Measurements from ENCODE around the gene HMCN2.

Gene HMCN2

DNA sequence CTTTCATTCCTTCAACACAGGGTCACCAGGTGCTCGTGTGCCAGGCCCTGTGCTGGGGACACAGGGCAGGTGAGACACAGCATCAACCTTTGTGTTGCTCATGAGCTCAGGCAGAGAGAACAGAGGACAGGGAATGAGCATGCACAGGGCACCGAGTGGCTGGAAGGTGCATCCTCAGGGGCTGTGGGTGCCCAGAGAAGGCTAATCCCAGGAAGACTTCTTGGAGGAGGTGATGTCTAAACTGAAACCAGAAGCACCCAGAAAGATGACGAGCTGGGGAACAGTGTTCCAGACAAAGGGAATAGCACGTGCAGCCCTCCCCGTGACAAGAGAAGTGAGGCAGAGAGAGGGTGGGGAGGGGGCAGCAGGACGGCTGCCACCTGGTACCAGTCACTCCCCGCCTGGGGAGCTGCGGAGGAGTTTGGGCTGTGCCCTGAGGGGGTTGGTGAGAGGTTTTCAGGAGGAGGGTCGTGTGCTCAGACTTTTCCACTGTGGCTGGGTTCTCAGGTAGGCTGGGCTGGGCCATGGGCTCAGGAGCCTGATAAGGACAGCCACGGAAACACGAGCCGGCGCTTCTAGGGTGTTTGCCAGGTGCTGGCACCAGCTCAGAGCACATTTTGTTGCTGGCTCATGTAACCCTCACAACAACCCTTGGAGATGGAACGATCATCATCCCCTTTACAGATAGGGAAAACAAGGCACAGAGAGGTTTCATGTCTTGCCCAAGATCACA lies 46.0 kb downstream of the HMCN2 start:
- DNase-seq, result no peak

DNA sequence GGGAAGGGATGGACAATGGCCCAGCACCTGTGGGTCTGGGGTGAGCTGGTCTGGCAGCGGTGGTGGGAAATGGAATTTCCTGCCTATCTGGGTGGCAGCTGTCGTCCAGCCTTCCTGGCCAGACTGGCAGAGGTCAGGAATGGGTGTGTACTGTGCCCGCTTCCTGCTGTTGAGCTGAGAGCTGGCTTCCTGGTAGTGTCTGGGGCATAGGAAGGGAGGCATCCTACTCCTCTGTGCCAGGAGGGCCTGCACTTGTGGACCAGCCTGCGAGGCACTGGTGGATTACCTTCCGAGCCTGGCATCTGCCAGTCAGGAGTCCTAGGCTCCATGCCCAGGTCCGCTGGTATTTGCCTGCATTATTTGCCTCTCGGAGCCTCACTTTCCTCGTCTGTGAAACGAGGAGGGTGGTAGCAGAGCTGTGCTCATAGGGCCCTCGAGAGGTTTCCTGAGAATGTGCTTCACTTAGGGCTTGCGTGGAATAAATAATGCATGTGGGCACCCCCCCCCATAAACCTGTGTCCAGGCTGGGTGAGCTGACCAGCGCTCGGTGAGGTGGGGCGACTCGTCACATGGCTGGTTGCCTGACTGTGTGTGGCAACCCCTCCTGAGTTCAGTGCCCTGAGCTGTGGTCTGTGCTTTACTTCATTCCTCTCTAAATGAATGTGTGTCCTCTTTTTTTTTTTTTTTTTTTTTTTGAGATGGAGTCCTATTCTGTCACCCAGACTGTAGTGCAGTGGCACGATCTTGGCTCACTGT lies 47.7 kb downstream of the HMCN2 start:
- DNase-seq, result no peak

DNA sequence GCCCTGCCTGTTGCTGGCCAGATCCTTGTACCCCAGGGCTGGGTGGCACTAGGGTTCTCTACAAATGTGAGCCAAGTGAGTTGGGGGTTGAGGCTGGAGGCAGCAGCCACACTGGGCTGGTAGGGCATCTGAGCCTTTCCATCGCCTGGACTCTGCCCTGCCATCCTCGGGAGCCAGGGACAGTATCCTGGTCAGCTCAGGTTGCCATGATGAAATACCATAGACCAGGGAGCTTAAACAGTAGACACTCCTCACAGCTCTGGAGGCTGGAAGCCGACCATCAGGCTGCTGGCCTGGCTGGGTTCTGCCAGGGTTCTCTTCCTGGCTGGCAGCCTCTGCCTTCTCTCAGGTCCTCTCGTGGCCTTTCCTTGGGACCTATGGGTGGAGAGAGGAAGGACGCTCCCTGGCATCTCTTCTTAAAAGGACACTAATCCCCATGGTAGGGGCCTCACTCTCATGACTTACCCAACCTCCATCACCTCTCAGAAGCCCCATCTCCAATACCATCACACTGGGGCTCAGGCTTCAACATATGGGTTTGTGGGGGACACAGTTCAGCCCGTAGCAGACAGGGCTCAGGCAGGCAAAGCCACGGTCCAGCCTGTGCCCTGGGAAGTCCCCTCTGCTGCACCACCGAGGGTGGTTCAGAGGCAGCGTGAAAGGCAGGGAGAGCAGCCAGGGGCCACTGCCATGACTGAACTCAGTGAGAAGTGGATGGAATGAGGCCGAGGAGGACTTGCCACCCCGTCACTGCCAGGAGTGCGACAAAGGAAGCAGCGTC lies 50.1 kb downstream of the HMCN2 start:
- DNase-seq, result no peak

DNA sequence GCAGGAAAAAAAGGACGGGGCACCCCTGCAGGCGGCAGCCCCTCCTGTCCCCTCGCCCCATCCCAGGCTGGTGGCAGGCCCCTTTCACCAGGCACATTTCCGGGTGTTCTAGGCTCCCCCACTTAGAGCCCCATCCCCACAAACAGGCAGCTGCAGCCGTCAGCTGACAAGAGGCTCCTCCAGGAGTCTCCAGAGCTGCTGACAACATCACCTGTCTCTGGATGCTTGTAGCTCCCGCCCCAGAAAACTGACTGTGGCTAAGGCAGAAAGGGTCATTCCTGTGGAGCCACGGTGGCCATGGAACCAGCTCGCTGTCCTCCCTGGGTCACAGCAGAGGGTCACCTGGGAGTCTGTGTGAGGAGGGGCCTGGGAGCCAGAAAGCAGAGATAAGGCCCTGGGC lies 50.9 kb downstream of the HMCN2 start:
- DNase-seq, result no peak

DNA sequence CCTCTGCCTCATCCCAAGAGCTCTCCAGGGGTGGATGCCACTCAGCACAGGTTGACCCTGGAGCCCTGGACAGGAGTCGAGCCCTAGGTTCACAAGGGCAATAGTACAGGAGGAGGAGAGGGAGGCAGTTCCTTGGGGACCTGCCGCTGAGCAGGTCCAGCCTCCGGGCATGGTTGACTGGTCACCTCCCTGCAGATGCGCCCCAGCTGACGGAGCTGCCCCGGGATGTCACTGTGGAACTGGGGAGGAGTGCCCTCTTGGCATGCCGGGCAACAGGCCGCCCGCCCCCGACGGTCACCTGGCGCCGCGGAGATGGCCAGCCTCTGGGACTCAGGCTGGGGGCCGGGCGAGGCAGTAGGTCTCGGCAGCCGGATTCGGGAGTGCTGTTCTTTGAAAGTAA lies 53.7 kb downstream of the HMCN2 start:
- DNase-seq, result no peak

DNA sequence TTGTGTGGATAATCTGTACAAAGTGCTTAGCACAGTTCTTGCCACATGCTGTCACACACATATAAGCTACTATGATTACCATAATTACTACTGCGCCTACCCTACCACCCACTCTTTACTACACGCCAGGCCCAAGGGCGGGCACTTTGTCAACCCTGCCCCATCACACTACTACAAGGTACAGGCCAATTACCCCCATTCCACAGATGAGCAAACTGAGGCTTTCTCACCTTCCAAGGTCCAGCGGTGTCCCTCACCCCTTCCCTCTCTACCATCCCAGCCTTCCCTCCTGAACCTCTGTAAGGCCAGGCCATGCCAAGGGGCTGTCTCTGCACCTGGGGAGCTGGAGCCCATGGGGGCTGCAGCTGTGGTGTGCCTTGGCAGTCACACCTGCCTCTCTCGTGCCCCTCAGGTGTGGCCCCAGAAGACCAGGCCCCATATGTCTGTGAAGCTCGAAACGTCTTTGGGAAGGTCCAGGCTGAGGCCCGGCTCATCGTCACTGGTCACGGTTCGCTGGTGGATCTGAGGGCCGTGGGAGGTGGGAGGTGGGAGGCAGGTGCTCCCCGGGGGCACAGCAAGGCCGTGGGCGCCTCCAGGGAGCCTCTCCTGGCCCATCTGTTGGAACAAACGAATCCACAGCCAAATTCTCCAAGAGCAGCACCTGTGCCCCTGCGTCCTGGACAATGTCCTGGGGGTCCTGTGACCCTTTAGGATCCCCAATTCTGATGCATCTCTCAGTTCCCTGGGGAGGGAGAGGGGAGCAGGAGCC lies 54.6 kb downstream of the HMCN2 start:
- DNase-seq, result no peak

DNA sequence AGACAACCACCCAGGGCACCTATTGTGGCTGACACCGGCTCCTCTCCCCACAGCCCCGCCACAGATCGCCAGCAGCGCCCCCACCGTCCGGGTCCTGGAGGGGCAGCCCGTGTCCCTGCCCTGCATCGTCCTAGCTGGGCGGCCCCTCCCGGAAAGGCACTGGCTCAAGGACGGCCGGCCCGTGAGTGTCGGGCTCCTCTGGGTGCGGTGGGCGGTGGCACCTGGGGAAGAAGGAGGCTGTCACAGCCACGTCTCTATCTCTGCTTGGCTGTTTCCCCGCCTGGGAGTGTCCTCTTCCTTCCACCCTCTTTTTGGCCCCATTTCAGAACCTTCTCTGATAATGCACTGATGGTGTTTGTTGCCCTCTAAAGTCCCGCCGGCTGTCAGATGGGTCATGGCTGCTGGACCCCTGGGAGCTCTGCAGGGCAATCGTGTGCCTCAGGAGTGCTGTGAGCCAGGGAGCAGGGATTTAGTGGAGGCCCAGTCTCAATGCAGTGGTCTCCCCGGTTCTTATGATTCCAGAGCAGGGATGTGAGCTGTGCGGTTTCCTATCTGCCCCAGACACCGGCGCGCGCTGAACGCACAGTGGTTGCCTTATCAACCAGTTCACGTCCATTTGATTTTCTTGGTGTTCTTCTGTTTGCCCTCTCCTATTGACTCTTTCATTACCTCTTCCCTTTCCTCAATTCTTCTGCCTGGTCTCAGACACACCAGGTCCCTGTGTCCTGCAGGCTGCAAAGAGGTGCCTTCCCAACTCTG lies 55.3 kb downstream of the HMCN2 start:
- no peak for DNase-seq

DNA sequence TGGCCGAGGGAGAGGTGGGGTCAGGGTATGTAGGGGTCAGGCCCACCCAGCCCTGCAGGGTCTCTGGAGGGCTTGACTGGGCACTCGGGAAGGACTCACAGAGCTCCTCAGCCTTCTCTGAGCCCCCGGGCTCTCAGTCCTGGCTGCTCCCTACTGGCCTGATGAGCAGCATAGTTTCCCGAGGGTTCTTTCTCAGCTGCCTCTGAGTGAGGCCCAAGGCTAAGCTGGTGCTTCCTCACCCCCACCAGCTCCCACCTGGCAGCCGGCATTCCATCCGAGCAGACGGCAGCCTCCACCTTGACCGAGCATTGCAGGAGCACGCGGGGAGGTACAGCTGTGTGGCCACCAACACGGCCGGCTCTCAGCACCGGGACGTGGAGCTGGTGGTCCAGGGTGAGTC lies 56.0 kb downstream of the HMCN2 start:
- DNase-seq, result no peak

DNA sequence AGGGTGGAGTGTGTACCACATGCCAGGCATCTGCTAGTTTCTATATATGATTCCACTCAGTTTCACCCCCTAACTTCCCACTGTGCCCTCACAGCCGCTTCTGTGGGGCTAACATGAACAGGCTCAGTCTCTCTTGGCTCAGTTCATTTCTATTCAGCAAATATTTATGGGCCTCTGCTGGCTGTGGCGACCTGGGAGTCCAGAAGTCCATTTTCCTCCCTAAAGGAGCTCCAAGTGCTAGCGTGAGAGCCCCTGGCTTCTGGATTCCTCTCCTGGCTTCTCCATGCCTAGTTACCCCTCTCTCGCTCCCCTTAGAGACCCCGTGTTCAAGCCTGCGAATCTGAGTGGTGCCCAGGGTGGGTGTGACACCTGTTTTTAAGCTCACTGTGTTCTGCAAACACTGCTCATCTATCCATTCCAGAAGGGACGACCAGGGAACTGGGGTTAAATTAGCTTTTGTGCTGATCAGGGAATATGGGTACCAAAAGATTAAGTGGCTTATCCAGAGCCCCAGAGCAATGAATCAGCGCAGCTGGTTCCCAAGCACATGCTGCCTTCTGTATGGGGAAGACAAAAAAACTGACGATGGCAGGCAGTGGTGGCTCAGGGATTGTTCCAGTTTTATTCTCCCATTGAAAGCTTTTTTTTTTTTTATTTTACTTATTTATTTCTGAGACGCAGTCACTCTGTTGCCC lies 57.6 kb downstream of the HMCN2 start:
- no peak for DNase-seq

DNA sequence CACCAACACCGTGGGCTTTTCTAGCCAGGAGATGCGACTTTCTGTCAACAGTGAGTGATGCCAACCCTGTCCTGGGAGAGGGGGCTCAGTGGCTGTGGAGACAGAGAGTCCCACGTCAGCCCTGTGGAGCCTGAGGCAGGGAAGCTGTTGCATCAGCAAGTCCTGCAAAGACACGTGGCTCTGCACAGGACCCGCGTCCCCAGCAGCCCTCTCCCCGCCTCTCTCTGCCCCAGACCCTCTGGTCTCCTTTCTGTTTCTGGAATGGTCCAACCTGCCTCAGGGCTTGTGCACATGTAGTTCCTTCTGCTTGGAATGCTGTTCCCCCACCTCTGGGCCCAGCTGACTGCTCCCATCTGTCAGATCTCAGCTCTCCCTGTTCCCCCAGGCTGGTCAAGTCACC lies 60.4 kb downstream of the HMCN2 start:
- DNase-seq, result no peak

DNA sequence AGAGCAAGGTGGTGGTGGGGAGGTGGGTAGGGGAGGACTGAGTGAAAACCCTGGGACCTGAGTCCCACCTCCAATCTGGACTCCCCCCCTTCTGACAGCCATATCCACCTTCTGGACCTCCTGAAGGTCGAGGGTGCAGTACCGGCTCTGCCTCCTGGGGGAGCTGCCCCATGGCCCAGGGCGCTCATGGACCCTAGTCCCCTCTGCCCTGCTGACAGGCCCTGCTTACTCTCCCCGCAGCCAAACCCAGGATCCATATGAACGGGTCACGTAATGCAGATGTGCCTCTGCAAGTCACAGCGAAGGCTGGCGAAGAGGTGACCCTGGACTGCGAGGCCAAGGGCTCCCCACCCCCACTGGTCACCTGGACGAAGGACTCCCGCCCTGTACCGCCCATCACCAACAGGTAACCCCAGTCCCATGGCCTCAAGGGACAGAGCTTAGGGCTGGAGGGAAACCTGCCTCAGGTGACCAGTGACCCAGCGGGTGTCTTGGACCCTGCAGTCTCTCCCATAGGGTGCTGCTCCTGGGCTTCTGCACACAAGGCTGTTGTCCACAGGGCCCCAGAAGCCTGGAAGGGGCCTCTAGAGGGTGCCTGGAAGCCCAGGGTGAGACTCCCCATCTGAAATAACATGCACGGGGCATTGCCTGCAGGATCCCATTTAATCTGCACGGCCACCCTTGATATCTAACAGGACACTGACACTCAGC lies 61.7 kb downstream of the HMCN2 start:
- no peak for DNase-seq

DNA sequence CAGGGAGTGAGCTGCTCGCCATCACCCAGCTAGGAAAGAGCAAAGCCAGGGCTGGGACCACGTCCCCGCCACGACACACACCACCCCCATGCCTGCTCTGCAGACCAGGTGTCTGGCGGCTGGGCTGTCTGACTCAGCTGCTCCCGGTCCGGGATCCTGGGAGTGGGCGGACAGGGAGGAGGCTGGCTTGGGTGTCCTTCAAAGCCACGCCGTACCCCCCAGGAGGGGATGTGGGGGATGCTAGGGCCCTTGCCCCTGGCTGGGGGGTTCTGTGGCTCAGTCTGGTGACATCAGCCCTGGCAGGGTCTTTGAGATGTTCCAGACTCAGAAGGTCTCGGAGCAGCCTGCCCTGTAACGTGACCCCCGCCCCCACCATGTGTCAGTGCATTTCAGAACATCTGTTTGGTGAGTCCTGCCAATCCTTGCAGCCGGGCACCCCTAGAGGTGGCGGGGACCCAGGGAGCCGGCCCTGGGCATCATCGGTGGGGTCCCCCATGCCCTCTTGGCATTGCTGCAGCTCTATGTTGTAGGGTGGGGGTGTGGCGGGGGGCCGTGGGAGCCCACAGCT lies 62.3 kb downstream of the HMCN2 start:
- DNase-seq, result peak; percentile 66

DNA sequence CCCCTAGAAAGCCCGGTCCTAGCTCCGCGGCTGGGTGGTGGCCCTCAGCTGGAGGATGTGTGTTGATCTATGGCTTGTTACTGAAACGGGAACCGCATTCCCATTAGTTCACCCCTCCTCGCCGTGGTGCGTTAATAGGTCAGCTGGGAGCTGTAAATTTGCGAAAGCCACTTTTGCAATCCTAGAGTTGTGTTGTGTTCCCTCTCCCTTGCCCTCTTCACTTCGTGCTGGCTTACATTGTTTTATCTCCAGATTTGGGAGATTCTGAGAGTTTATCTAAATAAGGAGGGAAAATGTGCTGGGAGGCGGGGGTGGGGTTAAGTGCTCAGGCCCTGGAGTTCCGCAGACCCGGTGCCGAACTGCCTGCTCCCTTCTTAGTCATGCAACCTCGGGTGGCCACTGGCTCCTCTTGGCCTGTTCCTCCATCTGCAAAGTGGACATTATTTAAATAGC lies 62.8 kb downstream of the HMCN2 start:
- peak; percentile 56 for DNase-seq

DNA sequence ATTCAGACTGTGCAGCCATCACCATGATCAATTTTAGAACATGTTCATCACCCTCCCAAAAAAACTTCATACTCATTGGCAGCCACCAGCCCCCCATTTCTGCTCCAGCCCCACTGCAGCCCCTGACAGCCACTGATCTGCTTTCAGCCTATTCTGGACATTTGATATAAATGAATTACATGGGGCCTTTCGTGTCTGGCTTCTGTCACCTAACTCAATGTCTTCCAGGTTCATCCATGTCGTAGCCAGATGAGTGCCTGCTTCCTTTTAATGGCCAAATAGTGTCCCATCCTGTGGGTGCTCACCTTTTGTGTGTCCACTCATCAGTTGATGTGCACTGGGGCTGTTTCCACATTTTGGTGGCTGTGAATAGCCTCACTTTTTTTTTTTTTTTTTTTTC lies 63.5 kb downstream of the HMCN2 start:
- DNase-seq, result no peak

DNA sequence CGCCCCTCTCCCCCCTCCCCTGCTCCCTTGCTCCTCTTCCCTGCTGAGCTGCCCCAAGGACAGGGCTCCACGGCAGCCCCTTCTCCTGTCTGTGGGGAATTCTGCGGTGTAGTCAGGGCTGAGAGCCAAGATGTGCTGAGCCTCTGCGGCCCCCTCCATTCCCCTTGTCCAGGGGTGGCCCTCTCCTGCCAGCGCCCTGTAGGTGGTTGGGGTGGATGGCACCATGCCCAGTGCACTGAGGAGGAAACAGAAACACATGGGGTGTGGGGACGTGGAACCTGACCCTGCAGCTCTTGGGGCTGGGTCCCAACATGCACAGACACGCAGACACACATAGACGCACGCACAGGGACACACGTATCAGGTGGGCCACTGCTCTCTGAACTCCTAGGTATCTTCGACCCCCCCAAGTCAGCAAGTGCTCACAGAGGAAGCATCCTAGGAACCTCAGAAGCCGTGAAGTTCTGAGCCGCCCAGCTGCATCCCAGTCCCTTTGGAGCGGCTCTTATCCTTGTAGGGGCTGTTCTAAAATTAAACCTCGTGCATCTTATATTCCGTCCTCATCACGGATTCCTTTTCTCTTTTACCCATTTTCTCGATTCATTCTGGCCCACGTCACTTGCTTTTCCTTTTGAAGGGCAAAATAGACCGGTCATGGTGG lies 64.8 kb downstream of the HMCN2 start:
- DNase-seq, result no peak

DNA sequence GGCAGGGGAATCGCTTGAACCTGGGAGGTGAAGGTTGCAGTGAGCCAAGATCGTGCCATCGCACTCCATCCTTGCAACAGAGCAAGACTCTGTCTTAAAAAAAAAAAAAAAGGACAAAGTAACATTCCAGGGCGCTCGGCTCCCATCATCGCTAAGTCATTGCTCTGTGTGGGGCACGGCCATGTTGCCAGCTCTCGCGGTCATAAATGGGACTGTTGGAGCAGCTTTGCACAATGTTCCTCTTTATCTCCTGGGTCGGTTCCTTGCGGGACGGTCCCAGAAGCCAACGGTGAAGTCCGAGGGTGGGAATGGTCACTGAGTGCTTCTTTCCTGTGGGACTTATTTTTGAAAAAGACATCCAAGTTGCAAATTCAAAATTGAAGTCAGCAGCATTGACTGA lies 65.5 kb downstream of the HMCN2 start:
- DNase-seq, result no peak

DNA sequence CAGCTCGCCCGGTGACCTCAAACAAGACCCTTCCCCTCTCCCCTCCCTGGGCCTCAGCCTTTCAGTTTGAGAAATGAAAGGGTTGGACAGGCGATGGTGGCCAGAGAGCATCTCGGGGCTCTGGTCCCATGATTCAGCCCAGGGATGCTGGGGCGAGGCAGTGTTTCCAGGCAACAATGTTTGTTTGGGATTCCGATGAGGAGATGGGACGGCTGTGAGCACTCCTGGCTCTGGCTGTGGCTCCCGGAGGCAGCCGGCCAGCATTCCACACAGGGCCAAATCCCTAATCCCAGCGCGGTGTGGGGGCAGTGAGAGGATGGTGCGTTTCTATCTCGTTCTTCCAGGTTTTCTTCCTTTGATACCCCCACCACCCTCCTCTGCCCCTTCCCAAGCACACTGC lies 66.0 kb downstream of the HMCN2 start:
- peak; percentile 89 for DNase-seq

DNA sequence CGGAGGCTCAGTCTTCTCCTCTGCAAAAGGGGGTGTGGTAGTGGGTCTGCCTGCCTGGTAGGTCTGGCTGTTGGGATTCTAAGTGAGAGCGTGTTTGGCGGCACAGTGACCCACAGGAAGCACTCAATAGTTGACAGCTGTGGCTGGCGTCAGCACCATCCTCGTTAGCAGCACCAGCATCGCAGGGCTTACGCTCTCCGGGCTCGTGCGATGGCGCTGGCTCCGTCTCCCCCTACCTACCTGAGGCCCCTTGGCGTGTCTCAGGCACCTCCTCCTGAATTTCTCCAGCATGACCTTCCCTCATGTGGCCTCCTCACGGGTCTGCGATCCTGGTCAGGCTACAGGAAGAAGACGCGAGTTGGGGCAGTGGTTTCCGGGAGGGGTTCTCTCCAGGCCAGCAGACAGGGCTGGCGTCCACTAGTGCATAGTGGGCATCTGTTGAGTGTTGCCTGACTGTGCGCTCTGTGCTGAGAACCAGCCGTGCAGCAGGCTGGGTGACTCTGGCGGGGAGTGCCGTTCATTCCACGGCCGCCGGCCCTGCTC lies 66.9 kb downstream of the HMCN2 start:
- DNase-seq, result peak; percentile 46

DNA sequence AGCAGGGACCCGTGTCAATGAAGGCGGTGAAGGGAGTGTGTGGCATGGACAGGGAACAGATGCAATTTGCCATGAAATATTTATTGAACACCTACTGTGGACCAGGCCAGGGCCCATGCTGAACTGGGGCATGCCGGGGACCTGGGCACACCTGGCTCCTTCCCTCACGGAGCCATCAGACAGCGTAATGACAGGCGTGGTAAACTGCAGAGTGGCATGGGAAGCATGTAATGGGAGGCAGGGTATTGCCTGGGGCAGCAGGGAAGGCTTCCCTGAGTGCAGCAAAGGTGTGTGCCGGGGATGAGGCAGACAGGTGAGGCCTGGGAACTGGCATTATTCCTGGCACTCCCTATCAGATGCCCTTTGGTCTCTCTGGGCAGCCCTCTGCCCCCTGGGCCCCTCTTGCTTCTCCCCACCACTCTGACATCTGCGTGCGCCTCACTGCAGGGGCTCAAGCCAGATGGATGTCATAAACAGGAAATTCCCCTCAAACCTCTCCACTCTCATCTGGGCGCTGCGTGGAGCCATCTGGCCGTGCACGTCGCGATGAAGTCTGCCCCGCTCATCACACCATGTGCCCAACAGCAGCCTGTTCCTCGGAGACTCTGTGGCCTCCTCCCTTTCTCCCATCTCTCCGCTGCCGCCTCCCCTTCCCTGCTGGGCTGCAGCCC lies 67.6 kb downstream of the HMCN2 start:
- DNase-seq, result peak; percentile 56
